GM18519 (cell line): ENCODE results near the gene RIMS4.

Experiments used
- ATAC-seq: cut with Tn5 transposase; IDR thresholded peaks from one replicate; pipeline ENCODE4 v1.9.1; 2021; ENCODE audit warnings: mild to moderate bottlenecking, moderate library complexity; ENCODE audit not compliant: unreplicated experiment, low FRiP score

The RIMS4 gene

GRCh38 chr20:44810391-44811149 lies at the start of gene RIMS4:
Gene RIMS4, minus strand, starts transcription at chr20:44810546. Its CDS starts 275 bp downstream, at chr20:44810271.
- no peak for ATAC-seq

- ATAC-seq, result no peak
These were observed 48.4 kb upstream of the RIMS4 start for GRCh38 chr20:44858606-44859360.

- no peak for ATAC-seq
These were observed 46.6 kb upstream of the RIMS4 start for GRCh38 chr20:44856856-44857448.

GRCh38 chr20:44856442-44856841 lies 46.1 kb upstream of the RIMS4 start:
- no peak for ATAC-seq

GRCh38 chr20:44851545-44851944 lies 41.2 kb upstream of the RIMS4 start:
- no peak for ATAC-seq

DNA sequence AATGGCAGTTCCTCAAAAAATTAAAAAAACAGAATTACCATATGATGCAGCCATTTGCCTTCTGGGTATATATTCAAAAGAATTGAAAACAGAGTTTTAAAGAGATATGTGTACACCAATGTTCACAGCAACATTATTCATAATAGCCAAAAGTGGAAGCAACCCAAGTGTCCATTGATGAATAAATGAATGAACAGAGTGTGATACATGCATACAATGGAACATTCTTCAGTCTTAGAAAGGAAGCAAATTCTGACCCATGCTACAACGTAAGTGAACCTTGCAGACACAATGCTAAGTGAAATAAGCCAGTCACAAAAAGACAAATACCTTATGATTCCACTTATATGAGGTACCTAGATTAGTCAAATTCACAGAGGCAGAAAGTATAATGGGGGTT lies 40.5 kb upstream of the RIMS4 start:
- ATAC-seq, result no peak

DNA sequence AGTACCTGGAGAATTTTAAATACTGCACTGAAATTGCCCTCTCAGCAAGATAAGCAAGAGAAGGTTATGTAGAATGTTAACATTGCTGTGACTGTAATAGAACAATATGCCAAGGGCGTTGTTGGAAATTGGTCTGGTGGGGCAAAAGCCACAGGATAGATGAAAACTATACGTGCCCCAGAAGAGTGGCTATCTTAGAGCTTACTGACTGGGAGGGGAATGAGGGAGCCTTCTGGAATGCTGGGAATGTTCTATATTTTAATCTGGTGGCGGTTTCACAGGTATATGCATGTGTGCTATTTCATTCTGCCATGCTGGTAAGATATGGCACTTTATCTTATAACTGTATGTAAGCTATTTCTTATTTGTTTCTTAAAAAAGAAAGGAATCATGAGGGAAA lies 39.9 kb upstream of the RIMS4 start:
- no peak for ATAC-seq

- ATAC-seq, result no peak
These were observed 39.4 kb upstream of the RIMS4 start for GRCh38 chr20:44849703-44850102.

DNA sequence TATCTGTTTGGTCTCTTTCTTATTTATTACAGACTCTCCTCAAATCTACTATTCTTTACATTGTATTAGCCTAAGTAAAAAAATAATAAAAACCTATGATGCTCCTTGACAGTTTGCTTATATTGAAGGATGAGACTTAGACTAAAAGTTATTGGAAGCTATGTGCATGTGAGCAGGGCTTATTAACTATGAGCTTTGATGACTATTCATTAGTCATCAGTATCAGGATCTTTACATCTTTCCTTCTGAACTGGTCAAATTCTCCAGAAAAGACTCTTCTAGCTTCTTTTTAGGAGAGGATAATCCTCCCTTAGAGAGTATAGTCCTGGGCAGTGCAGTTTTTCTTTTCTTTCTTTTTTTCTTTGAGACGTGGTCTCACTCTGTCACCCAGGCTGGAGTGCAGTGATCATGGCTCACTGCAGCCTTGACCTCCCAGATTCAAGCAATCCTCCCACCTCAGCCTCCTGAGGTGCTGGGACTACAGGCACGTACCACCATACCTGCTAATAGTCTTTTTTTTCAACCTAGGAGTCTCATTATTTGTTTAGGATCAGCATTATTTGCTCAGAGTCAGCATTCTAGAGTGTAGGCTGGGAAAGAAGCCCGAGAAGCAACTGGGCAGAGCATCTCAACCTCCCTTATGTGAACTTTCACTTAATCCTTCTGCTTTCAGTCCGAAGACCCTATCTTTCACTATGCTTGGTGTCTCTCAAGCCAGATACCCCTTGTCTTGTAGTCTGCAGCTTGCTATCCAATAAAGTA lies 38.1 kb upstream of the RIMS4 start:
- no peak for ATAC-seq

- ATAC-seq, result no peak
These were observed 33.5 kb upstream of the RIMS4 start for GRCh38 chr20:44843876-44844275.

- no peak for ATAC-seq
These were observed 31.6 kb upstream of the RIMS4 start for GRCh38 chr20:44841955-44842354.

DNA sequence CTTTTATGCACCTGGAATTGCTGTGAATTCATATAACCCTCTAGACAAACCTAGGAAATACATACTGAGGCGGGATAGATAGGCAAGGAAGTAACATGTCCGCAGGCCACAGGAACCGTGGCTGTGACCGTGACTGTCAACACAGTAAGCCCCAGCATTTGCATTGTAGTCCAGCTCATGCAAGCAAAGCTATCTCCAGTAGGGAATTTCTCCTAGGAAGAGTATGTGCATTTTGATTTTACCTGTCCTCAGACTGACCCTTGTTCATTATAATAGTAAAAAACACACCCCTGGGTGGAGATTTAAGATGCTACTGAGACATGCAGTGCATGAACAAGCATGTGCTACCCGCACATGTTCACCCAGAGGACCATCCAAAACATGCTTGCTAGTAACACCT lies 30.5 kb upstream of the RIMS4 start:
- ATAC-seq, result no peak

DNA sequence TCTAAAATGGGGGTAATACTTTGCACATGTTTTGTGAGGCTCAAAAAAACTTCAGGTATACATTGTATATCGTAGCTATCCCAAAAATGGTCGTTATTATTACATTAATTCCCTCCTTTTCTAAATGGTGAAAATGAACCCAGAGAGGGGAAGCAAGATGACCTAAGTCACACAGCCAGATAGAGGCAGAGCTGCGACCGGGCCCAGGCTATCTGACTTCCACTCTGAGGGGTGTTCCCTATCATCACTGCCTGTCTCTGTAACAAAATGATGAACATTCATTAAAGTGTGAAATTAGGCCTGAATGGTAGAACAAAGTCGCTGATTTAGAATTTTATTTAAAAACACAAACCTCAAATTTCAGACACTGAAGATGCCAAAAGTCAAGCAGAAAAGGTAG lies 29.1 kb upstream of the RIMS4 start:
- ATAC-seq, result no peak

GRCh38 chr20:44838521-44838920 lies 28.2 kb upstream of the RIMS4 start:
- ATAC-seq, result no peak

DNA sequence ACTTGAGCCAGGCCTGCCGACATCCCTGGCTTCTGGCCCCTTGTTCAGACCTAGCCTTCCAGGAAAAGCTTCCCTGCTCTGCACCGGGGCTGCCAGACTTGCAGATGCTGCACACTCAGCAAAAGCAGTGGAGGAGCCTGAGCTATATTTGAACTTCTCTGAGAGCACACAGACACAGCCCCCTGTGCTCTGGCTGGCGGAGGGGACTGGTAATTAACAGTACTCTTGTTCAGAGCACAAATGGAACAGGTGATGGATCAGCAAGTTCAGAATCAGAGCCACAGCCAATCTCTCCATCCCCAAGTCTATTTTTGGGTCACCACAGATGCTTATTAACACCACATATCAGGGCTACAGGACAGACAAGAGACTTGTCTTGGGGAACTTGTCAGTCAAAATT lies 27.6 kb upstream of the RIMS4 start:
- ATAC-seq, result no peak

DNA sequence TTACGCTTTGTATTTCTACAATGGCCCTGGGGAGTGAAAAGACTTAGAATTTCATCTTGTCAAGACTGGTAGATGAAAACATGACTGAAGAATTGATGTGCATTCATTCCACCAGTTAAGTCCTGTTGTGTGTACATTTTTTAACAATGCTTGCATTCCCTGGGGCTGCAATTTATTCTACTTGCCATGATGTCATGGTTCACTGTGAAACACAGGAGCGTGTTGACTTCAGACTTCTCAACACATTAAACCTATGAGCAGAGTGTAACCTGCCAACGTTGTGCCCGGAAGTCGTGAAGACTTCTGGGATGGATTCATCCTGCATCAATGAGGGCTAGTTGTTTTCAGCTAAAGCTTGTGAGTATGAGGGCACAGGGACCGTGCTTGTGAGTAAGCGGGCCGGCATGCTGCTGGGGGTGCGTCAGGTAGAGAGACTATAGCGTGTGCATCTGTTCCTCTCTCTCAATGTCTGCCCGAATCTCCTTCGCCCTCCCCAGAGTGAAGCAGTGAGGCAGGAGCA lies 26.3 kb upstream of the RIMS4 start:
- ATAC-seq, result no peak

DNA sequence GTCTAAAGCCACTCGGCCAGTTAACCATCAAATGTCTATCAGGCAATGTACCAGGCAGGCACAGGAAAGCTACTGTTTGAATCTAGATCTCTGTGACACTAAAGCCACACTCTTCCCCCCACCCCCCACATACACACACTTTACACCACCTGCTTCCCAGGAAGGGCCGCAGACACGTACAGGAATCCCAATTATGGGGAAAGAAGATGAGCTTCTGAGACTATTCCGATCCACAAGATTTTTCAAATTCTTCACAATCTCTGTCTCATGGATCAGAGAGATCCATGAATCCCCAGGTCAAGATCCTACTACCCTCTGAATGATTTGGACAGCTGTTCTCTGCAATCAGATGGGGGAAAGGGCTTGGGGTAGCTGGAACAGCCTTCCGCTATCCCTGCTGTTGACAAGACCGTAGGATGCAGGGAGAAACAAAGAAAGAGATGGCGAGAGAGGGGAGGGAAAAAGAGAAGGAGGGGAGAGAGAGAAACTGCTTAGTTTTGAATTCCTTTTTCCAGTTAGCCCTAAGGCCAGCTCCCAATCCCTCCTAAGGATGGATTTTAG lies 25.4 kb upstream of the RIMS4 start:
- no peak for ATAC-seq

DNA sequence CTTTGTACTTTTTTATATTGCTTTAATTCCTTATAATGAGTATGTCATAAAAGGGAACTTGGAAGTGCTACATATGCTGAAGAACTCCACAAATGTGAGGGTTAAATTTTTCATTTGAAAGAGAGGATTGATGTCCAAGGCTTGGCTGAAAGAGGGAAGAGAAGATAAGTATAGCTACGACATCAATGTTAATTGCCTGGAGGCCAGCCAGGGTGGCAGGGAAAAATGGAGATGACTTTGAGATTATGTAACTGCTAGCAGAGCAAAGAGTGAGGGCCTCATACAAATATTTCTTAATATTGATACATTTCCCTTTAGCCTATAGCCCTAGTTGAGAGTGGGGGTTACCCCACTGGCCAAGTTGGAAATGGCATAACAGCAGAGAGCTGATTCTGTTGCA lies 24.8 kb upstream of the RIMS4 start:
- no peak for ATAC-seq

GRCh38 chr20:44834693-44835092 lies 24.3 kb upstream of the RIMS4 start:
- ATAC-seq, result no peak

GRCh38 chr20:44833437-44833836 lies 23.1 kb upstream of the RIMS4 start:
- ATAC-seq, result no peak
